HL-60 (cell line): Measurements from ENCODE around the gene PROC.

Source experiments
- GABPA ChIP-seq: IDR thresholded peaks from 2 replicates; pipeline ENCODE4 v1.6.1; 2012; ENCODE audit warnings: low read depth
- TF ChIP-seq, protein P1 (sequence below): IDR thresholded peaks from one replicate; pipeline ENCODE4 v1.5.1; 2011; ENCODE audit warnings: low read length, control low read depth, inconsistent platforms; ENCODE audit not compliant: insufficient read depth

DNA sequence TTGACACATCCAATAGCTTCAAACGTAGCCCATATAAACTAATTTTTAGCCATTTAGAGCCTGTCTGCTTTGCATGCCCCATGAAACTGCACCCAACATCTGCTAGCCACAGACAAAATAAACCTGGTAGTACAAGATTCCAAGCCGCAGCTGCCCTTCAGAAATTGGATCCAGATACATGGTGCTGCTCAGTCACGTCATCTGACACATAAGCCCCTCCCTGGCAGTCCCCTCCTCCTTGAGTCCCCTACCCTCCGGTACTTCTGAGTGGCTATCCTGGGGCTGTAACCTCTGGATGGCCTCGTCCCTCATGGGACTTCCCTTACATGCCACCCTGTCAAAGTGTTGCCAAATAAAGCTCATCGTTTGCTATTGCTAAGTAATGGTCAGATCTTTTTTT is 33.8 kb downstream of the PROC start:
- TF ChIP-seq, protein P1, sequence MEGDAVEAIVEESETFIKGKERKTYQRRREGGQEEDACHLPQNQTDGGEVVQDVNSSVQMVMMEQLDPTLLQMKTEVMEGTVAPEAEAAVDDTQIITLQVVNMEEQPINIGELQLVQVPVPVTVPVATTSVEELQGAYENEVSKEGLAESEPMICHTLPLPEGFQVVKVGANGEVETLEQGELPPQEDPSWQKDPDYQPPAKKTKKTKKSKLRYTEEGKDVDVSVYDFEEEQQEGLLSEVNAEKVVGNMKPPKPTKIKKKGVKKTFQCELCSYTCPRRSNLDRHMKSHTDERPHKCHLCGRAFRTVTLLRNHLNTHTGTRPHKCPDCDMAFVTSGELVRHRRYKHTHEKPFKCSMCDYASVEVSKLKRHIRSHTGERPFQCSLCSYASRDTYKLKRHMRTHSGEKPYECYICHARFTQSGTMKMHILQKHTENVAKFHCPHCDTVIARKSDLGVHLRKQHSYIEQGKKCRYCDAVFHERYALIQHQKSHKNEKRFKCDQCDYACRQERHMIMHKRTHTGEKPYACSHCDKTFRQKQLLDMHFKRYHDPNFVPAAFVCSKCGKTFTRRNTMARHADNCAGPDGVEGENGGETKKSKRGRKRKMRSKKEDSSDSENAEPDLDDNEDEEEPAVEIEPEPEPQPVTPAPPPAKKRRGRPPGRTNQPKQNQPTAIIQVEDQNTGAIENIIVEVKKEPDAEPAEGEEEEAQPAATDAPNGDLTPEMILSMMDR = no peak
- no peak for TF ChIP-seq GABPA
